DMS79 (cell line): ENCODE measurements around the gene BRAT1.
"Not testable (repeated sequence)": the region's sequence is repeated elsewhere in the genome, so short reads cannot be mapped to it uniquely, and the experiment has no call there.

Experiments used
- DNase-seq: peaks from one replicate; lab custom pipeline; 2025; lab: John Stamatoyannopoulos, UW

The BRAT1 gene

DNA sequence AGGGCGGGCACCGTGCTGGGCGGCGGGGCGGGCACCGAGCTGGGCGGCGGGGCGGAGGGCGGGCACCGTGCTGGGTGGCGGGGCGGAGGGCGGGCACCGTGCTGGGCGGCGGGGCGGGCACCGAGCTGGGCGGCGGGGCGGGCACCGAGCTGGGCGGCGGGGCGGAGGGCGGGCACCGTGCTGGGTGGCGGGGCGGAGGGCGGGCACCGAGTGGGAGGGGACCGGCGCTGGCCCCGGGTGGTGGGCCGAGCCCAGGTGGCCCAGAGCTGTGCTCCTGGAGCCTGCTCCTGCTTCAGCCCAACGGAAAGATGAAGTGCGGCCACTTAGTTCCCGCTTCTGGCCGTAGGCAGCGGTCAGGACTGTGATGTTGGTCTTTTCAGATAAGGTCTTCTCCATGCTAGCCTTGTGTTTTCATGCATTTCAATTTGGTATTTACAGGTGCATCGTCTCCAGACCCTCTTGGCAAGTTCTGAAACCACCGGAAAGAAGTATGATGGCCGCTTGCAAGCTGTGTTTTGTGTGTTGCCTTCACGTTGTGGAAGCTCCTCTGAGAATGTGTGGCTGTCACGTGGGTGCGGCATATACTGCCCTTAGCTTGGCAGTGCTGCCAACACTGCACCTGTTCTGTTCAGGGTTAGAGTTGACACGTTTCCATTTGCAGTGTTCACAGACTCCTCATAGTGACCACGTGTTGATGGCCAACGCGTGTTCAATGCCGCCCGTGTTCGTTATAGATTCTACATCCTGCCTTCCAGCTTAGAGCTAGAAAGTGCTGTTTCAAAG, 28.7 kb upstream of the BRAT1 start:
- no peak for DNase-seq

DNA sequence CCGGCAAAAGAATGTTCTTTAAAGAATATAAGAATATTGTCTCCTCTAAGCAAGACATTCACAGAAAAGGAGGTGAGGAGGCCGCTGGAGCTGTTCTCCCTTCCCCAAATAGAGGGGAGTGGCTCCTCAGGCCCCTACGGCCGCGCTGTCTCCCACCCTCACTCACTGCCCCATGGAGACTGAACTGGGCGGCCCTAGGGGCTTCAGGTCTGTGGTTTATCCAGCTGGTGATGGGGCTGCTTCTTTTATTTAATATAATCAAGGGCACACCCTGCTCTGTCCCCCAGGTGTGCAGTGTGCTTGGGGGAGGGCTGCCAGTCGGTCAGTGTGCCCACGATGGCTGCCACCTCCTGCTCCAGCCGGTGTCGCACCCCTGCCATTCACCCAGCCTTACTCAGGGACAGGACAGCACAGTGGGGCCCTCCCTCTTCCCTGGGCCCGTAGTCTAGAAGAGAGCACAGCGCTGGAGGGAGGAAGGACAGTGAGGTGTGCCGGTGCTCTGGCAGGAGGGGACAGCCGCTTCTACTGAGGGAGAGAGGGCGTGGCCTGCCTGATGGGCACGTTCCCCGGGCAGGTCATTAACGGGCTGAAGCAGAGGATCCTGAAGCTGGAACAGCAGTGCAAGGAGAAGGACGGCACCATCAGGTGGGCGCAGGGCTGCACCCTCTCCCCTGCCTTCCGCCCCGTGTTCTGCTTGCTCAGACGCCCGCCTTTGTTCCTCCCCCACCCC, 26.8 kb upstream of the BRAT1 start:
- DNase-seq, result no peak

DNA sequence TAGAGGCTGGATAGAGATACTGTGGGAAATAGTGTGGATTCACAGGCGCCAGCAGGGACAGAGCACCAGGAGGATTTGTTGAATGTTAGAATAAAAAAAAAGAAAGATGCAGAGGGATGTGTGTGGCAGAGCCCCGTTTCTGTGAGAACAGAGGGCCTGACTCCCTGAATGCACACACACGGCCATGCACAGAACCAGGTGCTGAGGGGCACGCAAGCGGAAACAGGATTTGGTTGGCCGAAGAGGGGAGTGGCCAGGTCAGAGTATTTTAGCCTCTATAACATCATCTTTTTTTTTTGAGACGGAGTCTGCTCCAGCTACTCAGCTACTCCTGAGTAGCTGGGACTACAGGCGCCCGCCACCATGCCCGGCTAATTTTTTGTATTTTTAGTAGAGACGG, 25.3 kb upstream of the BRAT1 start:
- DNase-seq, result no peak

DNA sequence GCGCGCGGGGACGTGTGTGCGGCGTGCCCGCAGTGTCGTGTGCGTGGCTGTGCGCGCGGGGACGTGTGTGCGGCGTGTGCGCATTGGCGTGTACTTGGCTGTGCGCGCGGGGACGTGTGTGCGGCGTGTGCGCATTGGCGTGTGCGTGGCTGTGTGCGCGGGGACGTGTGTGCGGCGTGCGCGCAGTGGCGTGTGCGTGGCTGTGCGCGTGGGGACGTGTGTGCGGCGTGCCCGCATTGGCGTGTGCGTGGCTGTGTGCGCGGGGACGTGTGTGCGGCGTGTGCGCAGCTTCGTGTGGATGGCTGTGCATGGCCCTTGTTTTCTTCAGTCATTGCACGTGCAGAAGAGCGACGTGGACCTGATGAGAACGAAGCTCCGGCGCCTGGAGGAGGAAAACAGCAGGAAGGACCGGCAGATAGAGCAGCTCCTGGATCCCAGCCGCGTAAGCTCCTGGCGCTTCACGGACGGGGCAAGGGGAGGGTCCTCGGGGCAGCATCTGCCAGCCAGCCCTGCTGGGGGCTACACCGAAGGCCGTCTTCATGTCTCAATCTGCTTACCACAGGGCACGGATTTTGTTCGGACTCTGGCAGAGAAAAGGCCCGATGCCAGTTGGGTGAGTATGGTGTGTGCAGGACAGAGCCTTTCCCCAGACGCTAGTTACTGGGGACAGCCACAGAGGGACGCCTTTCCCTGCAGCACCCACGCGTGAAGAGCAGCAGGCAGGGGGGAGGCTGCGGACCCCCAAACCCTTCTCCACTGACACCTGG, 22.8 kb upstream of the BRAT1 start:
- no peak for DNase-seq

DNA sequence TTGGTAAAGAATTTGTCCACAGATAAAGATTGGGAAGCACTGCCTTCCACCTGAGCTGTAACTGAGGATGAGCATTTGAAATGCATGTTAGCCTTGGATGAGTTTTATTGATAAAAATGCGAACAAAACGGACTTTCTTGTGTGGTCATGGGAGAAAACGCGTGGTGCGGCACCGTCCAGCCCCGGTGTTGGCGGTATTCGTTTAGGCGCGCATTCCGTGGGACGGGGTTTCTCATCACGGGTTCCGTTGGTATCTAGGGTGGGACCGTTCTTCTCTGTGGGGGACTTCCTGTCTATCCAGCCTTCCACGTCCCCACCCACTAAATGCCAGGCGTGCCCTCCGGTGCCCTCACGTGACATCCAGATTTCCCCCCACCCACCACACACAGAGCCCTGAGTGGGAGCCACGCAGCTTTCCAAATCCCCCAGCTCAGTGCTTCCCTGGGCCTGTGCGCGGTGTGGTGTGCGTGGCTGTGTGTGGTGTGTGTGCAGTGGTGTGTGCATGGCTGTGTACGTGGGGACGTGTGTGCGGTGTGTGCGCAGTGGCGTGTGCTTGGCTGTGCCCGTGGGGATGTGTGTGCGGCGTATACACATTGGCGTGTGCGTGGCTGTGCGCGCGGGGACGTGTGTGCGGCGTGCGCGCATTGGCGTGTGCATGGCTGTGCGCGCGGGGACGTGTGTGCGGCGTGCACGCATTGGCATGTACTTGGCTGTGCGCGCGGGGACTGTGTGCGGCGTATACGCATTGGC, 21.6 kb upstream of the BRAT1 start:
- DNase-seq, result no peak

DNA sequence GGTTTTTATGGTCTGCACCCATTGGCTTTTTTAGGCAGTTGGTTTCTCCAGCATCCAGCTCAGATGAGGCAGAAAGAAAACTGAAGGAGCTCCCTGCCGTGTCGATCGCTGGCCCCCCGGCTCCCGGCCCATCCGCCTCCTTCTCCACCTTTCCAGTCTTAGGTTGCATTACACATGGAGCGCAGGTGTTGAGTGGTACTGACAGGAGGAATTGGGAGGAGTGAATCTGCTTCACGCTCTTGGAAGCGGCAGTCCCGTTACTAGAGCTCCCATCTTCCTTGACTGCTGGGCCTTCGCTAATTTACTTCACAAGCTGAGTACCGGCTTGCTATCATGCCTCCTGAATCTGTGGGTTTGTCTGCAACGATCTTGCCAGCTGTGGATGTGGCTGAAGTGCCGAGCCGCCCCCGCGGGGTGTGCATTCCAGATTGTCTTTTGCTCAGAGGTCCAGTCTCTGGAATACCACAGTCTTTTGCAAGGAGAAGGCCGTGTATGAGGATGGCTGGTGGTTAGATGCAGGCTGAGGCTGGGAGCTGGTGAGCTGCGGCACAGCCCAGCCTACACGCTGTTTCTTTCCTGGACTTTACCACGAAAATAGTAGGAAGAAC, 20.5 kb upstream of the BRAT1 start:
- no peak for DNase-seq

DNA sequence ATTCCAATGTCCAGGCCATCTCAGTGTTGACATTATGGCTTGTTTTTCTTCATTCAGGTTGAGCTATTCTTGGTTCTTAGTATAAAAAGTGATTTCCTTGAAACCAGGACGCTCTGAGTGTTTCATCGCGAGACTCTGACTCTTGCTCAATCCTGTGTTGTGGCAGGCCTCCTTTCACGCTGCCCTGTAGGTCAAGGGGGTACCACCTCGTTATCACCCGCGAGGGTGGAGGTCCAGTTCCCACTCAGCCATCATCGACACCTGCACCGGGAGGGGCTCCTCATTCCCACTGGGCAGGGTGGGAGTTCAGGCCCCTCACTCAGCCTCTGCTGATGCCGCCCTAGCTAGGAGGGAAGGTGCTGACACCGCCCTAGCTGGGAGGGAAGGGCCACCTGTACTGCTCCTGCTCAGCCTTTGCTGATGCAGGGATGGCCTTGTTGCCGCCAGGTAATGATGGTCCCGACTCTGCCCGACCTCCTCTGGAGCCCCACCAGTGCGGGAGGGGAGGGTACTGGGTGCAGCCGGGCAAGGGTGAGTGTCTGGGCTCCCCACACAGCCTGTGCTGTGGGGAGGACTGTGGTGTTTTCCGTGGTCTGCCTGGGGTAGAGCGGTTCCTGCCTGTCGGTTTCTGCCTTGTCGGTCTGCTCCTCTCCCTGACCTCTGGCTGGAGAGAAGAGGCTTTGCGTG, 19.9 kb upstream of the BRAT1 start:
- no peak for DNase-seq

DNA sequence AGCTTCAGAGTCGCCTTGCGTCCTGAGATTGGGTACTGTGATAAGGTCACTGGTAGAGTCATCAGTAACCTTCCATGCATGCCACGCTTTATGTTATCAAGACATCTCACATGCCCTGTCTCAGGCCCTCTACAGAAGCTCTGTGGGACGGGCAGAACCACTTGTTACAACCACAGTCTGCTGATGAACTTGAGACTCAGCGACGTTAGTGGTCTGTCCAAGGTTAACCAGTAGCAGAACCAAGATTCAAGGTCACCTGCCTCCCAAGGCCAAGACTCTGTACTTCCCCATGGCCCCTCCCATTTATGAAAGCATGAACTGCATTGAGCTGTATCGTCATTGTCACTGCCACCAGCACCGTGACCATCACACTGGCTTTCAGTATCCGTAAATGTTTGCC, 18.4 kb upstream of the BRAT1 start:
- DNase-seq, result no peak

DNA sequence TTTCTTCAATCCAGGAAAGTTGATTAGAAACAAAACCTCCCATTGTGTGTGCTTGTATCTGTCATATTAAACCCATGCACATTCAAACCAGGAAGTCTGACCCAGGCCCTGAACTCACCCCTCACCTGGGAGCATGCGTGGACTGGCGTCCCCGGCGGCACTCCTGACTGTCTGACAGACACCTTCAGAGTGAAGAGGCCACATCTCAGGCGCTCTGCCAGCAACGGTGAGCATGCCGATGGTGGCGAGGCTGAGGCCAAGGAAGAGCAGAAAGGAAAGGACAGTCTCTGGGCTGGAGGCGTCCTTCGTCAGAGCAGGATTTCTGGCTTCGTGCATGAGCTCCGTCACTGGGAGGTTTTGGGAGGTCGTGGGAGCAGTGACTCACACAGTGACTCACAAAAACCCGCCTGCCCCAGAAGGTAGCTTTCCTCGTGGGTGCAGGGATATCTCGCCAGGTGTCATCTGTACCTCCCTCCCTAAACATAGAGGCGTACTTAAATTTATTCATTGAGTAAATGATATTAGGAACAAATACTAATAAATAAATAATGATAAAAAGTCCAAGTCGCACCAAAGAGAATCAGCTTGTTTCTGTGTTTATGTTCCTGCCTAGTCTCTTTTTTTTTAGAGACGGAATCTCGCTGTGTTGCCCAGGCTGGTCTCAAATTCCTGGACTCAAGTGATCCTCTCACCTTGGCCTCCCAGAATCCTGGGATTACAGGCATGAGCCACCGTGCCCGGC, 16.9 kb upstream of the BRAT1 start:
- no peak for DNase-seq

DNA sequence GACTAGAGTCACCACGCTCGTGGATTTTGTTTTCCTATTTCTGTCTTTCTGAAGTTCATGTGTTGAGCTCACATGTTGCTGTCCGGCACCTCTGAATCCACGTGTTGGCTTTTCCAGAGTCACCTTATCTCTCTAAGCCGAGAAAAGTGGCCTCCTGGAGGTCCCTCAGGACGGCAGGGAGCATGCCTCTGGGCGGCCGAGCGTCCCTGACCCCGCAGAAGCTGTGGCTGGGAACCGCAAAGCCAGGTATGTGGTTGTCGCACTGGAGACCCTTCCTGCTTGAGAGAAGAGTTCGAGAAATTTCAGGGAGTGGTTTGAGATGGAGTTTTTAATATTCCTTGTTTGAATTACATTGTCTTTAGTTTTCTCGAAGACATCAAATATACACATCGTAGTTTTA, 16.1 kb upstream of the BRAT1 start:
- no peak for DNase-seq

DNA sequence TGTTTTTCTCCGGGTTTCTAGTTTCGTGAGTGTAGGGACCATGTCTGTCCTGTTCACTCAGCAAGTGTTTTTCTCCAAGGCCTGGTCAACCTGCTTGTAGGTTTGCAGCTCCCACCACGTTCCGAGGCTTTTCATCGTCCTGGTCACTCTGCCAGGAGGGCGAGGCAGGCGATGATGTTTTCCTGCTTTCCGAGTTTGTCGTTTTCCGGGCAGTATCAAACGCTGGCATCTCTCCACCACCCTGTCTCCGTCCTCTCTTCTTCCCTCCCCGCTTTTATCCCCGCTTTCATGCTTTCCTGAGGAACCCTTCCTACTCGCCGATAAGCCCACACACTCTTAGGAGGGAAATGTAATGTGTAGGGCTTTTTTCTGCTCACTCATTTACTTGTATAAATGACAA, 14.7 kb upstream of the BRAT1 start:
- no peak for DNase-seq

DNA sequence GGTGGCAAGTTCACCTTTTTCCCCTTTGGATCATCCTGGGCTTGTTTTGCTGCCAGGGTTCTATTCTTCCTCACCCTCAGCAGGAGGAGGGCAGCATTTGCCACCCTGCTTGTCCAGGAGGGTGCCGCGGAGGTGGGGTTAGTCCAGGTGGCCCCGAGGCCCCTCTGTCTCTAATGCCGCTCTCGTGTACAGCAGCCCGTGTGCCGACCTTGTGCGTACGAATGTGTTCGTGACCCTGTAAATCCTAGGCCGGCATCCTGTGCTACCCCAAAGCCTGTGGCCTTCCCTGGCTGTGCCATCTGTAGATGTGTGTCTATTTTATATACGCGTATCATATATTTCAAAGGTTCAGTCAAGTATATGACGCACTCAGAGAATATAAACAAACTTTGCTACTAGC, 14.1 kb upstream of the BRAT1 start:
- no peak for DNase-seq

DNA sequence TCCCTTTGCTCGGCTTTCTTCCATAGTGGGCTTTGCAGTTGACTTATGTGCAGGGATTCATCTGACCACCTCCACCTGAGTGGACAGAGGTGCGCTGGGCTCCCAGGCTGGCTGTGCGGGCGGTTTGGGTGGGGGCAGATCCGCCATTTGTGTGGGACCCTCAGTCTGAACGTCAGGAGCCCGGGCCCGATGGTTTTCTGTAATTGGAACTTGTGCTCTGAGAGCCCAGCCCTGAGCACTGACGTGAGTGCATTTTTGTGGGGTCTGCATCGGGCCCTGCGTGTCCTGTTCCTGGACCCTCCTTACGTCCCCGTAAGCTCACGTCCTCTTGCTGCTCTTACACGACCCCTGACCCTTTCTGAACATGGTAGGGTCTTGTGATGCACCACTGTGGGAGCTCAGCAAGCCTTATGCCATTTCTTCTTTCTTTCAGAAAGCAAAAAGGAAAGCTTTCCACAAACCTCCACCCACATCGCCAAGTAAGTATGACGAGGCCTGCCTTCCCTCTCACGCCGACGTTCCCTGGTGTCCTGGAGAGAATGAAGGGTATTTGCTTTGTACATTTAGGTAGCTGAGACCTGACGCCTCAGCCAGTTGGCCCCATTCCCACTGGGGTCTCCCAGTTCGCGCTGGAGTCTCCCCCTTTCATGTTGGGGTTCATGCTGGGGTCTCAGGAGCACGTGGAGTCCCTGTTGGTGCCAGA, 13.3 kb upstream of the BRAT1 start:
- no peak for DNase-seq

DNA sequence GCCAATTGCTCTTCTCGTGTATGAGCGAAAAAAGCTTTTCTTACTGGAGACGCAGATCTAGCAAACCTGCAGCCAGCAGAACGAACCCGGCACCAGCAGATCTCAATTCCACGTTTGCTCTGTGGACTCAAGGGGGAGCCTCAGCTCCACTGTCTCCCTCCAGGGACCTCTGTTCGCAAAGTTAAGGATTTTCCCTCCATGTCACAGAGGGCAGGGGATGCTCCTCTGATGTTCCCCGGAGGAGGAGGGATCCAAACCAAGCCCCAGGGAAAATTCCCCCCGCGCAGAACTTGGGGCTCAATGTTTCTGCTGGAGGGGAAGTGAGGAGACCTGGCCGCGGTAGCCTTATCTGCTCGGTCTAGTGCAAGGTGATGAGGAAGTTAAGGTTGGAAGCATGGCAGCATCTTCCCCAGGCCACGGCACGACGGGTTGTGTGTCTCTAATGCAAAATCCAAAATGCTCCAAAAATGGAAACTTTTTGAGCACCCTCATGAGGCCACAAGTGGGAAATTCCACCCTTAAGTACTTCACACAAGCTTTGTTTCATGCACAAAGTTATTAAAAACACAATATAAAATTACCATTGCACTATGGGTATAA, 12.5 kb upstream of the BRAT1 start:
- DNase-seq, result no peak

DNA sequence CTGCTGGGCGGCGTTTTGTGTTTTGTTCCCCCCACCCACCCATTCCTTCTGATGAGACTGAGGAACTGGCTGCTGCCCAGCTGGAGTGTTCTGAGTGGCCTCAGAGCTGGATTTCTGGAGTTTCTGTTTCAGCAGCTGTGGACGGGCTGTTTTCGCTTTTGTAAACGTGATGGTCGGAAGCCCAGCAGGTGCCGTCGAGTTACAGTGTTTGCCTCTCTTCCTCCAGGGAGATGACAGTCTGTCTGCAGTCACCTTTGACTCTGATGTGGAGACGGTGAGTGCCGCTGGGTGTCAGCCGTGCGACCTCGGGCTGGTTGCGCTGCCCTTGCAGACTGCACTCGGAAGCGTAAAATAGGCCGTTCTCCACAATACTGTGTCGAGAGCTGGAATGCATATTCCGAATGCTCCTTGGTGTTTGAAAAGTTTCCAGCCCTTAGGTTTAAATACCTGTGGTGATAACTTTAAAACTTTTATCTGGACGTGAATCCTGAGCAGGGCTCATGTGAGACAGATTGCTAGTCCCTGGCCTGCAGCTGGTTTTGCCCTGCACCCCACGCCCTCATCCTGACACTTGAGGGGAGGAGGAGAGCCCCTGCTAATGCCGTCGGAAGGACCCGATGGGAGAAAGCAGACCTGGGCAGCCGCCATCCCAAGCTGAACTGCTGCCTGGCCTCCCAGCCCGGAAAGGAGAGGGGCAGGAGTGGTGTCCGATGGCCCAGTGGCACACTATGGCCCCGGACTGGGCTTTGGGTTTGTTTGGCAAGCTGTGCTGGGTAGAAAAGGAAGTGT, 11.8 kb upstream of the BRAT1 start:
- DNase-seq, result no peak

DNA sequence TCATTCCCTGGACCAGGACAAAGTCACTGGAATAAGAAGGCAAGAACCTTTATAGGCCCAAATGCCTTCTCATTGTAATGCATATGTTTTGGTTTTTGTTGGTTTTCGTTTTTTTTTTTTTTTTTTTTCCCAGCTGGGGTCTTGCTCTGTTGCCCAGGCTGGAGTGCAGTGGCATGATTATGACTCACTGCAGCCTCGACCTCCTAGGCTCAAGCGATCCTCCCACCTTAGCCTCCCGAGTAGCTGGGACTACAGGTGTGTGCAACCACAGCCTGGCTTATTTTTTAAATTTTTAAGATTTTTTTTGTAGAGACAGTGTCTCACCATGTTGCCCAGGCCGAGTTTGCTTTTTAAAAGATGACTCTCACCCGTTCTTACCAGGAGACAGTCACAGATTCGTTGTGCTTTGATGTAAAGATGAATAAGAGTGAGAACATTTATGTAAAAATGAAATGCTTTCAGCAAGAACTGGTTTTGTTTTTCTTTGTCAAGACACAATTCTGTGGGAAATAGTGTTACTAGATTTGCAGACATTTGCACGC, 11.1 kb upstream of the BRAT1 start:
- no peak for DNase-seq

DNA sequence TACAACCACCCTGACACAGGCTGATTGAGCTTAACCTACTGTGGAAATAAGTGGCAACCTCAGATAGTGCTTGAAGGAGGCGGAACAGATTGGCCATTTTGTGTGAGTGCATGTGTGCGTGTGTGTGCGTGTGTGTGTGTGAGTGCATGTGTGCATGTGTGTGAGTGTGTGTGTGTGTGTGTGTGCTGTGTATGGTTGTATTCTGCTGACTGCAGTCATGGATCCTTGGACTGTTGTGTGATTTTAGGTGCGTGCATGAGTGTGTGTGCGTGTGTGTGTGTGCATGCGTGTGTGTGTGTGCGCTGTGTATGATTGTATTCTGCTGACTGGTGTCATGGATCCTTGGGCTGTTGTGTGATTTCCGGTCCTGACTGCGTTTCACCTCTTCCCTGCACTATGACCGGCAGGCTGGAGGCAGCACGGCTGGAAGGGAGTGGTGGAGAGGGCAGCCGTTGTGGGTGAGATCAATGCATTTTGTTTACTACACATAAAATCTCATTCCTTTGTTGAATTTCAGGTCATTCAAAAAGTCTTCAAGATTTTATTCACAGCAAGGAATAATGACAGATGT, 9.7 kb upstream of the BRAT1 start:
- DNase-seq, result no peak

DNA sequence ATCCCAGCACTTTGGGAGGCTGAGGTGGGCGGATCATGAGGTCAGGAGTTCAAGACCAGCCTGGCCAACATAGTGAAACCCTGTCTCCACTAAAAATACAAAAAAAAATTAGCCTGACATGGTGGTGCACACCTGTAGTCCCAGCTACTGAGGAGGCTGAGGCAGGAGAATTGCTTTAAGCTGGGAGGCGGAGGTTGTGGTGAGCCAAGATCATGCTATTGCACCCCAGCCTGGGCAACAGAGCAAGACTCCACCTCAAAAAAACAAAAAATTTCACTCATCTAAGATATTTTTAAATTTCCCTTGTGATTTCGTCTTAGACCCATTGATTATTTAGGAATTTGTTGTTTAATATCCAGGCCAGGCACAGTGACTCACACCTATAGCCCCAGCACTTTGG, 8.6 kb upstream of the BRAT1 start:
- not testable (repeated sequence) for DNase-seq
